Activated CD4-positive, alpha-beta T cell treated with anti-CD3 and anti-CD28 coated beads, Interleukin-2, amount 50 U/mL, for 1 hour (primary cell): ENCODE results near the gene CCN2.

ENCODE experiments used
- DNase-seq: peaks from one replicate; pipeline ENCODE4 v3.0.0-alpha.2; 2020

Gene CCN2

DNA sequence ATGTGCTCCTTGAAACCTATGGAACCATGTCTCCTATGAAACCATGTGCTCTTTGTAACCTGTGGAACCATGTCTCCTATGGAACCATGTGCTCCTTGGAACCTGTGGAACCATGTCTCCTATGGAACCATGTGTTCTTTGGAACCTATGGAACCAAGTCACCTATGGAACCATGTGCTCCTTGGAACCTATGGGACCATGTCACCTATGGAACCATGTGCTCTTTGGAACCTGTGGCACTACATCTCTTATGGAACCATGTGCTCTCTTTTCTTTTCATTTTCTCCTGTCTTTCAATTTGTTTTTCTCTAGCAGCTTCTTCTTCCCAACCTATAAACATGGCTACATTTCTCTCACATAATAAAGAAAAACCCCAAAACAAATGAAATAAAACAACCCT lies 11.9 kb upstream of the CCN2 start:
- DNase-seq: no peak

DNA sequence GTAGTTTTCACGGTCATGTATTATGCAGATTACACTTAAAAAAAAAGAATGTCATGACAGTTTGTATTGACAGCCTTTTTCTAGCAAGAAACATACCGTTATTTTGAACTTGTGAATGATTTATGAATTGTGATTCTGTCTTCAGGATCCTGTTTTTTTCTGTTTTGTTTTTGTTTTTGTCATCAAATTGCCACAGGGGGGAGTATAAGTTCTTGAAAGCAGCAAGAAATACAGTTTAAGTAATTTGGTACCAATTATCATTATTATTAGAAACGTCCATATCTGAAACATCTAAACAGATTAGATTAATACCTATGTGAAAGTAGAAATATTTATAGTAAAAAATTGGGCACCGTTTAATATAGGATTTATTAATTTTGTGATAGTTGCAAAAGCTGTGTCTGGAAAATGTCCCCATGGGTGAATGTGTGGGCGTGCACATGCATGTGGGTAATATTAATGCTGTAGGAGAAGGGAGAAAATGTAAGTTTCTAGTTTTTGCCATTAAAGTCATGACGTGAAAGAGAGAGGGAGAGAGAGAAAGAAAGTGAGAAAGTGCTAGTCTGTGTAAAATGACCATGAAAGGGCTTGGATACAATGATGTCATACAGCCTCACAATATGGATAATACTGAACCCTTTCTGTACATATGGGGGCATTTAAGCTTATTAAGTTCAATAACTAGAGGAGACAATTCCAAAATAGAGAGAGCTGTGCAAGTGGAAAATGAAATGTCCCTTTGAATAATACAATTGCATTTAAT lies 9.4 kb upstream of the CCN2 start:
- no peak for DNase-seq

DNA sequence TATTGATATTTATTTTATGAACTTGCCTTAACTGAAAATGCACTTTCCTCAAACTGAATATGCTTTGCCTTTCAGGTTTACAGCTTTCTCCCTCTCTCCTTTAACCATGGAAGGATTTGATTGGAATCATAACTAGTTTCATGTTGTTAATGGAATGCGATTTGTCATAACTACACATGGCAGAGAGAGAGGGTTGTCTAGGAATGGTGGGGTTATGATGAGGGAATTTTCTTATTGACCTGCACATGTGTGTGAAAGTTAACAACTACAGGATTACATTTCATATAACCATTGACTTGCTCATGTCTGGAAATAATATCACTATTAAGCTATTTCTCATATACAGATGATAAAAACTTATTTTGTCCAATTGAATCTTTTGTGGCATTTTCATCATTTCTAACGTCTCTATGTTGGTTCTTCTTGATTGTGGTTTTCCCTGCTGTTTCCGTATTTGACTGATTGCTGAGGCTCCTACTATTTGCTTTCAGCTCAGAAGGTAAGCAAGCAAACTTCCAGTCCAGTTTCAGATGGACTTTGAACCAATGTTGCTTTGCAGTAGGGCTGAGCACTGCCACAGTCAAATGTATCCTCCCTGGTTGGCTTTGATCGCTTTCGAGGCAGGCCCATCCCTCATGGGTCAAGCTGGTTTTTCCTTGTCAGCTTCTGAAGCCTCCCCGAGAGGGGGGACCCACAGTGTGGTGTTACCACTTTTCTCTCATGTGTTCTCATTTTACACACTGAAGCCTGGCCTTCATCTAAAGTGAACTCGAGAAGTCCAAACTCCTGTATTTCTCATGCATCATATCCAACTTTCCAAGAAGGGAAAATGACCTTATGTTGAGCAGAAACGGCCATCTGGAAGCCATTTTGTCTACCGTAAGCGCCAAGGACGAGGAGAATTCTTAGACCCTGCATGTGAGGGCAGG lies 7.6 kb upstream of the CCN2 start:
- no peak for DNase-seq

DNA sequence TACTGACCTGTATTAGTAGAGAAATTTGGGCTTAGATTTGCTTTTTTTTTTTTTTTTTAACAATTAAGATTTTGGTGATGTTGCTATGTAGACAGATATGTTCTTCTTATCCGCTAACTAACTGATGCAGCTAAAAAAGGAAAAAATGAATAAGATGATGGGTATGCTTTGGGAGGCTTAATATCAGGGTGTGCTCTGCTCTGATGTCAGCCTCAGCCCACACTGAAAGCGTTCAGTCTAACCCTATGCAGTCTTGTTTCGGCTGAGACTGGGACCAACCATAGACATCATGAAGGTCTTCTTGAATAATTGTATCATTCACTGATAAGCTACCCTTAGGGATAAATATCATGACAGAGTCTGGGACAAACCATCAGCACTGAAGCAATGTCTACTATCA lies 6.9 kb upstream of the CCN2 start:
- no peak for DNase-seq

DNA sequence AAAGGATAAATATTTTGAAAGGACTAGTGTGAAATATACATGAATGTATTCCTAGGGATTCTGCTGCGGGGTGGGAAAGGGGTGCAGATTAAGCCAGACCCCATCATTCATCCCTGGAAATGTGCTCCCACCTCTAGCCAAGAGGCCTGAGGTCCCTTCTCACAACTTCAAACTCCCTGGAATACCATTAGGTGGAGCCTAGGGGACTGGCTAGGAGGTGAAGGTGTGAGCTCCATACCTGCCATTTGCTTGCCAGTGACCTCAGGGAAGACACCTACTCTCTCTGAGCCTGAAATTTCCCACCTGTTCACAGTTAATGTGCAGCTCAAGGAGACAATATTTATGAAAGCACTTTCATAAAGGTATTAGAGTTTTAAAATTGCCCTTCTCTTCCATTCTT lies 4.7 kb upstream of the CCN2 start:
- DNase-seq: no peak

GRCh38 chr6:131955192-131955591 lies 4.0 kb upstream of the CCN2 start:
- no peak for DNase-seq

DNA sequence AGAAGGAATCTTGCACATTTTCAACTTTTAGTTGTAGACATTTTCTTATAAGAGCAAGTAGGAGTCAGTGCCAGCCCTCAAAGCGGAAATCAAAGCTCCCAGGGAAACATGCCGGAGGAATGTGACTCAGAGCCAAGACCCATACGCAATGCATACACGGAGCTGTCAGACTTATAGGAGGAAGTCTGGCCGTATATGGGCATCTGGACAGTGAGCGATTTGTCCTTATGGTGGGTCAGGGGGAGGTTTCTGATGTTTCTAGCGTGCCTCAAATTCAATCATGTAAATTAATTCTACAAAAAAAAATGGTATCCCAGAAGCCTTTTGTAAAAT lies 3.6 kb upstream of the CCN2 start:
- no peak for DNase-seq

DNA sequence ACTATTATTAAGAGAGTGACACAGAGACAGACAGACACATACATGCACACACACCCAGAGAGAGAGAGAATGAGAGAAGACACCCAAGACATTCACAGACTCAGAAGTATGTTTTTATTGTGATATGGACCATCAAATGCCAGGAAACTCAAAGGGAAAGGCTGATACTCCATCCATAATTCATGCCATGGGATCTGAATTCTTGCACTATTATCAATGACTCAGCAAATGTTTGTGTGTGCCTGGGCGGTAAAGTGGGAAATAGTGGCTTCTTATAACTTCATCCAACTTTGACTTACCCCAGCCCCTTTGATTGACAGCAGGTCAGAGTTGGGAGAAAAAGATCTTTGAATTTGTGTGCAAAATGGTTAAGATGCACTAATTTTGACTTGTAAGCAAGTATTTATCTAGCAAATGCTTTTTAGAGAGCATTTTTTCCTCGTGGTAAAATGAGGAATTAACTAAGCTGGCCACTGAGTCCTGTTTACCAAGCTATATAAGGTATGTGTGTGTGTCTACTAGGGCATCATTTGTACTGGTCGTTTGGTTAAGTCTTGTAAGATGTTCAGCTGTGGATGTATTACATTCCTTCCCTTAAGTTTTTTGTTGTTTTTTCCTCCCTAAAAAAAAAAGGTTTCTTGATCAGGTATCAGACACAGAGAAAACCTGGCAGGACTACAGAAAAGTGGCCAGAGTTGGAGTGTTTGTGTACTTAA lies 3.0 kb upstream of the CCN2 start:
- DNase-seq: no peak

DNA sequence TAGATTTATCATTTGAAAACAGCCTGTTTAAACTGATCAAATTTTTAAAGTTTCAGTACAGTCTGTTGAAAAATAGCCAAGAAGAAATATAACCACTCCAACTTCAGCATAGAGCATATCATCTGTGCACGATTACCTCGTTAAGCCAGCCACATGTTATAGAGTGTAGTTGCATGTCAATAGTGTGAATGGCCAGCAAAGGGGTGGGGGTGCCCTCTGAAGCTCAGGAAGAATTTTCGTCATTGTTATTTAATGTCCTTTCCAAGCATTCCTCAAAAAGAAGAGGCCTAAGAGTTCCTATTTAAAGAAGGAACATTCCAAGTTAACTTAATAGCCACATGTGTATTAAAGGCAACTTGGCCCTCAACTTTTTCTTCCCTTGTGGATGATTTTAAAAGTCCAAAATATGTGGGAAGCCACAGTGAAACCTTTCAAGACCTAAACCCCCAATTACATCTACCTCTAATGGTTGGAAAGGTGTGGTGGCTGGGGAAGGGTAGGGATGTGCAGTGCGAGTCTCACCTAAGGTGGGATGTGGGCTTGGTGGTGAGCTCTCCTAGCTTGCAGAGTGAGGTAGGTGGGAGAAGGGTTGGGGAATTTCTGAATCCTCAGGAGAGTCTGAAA lies 1.8 kb upstream of the CCN2 start:
- DNase-seq: no peak

DNA sequence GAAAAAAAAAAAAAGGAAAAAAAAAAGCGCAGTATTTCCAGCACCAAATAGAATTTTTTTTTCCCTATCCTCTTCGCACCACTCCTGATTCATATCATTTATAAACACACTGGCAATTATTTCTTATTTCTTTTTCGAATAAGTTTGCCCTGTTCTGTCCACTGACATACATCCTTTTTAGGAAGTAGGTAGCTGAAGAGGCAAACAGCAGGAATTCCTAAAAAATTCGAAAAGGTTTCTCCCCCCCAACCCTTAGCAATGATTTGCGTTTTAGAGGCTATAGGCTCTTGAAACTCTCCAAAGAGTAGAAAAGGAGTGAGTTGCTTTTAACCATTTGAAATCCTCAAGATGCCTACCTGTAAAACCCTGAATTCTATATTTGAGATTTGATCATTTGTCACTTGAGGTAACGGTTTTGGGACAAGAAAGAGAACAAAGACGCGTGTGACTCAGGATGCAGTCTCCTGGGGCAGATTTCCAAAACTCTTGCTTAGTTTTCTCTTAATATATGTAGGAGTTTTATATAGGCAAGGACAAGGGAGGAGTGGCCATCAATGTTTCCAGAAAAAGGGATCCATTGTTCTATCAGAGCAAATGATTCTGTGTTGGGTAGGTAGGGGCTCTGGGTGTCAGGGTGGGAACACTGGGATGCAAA lies 531 bp upstream of the CCN2 start:
- DNase-seq: no peak

DNA sequence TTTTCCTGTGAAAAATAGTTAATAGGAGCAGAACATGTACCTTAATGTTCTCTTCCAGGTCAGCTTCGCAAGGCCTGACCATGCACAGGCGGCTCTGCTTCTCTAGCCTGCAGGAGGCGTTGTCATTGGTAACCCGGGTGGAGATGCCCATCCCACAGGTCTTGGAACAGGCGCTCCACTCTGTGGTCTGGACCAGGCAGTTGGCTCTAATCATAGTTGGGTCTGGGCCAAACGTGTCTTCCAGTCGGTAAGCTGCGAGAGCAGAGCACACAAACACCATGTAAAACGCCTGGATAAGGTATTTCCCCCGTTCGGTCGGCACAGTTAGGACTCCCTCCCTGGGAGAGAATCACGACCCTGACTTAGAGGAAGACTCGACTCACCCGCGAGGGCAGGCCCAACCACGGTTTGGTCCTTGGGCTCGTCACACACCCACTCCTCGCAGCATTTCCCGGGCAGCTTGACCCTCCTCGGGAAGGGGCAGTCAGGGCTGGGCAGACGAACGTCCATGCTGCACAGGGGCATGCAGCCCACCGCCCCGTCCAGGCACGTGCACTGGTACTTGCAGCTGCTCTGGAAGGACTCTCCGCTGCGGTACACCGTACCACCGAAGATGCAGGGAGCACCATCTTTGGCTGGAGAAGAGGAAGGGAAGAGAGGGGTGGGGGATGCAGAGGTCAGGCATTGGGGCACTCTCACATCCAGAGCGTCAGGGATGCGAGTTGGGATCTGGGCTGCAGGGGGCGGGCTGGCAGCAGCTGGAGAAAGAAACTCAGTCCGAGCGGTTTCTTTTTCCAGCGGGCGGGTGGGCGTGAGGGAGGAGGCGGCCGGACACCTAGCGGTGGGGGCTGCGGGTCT lies 1.0 kb downstream of the CCN2 start:
- DNase-seq: no peak

DNA sequence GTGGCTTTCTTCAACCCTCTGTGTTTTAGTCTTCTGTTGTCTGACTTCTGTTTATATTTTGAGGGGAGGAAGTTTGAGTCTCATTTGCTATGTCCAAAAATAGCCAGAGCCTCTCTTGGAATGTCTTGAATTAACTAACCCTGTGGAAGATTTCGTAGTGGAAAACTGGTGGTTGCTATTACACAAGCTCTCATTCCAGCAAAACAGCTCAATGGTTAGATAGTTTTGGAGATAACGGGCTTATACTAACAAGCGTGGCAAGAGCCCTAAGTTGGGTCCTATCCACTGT lies 1.6 kb downstream of the CCN2 start:
- no peak for DNase-seq

DNA sequence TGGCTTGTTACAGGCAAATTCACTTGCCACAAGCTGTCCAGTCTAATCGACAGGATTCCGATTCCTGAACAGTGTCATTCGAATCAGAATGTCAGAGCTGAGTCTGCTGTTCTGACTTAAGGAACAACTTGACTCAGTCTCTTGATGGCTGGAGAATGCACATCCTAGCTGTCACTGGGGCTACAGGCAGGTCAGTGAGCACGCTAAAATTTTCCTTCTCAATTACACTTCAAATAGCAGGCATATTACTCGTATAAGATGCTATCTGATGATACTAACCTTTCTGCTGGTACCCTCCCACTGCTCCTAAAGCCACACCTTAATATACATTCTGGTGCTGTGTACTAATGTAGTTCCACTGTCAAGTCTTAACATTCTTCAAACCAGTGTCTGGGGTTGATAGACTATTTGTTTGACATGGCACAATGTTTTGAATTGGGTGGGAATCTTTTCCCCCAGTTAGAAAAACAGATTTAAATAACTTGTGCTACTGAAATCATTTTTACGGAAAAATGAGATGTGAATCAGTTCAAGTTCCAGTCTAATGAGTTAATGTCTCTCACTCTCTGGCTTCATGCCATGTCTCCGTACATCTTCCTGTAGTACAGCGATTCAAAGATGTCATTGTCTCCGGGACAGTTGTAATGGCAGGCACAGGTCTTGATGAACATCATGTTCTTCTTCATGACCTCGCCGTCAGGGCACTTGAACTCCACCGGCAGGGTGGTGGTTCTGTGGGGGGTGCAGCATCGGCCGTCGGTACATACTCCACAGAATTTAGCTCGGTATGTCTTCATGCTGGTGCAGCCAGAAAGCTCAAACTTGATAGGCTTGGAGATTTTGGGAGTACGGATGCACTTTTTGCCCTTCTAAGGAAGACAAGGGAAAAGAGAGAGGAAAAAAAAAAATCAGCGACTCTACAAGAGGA lies 2.2 kb downstream of the CCN2 start:
- DNase-seq: no peak

GRCh38 chr6:131947986-131948661 lies 3.0 kb downstream of the CCN2 start:
- DNase-seq: no peak

GRCh38 chr6:131946992-131947955 lies 3.9 kb downstream of the CCN2 start:
- DNase-seq: no peak

DNA sequence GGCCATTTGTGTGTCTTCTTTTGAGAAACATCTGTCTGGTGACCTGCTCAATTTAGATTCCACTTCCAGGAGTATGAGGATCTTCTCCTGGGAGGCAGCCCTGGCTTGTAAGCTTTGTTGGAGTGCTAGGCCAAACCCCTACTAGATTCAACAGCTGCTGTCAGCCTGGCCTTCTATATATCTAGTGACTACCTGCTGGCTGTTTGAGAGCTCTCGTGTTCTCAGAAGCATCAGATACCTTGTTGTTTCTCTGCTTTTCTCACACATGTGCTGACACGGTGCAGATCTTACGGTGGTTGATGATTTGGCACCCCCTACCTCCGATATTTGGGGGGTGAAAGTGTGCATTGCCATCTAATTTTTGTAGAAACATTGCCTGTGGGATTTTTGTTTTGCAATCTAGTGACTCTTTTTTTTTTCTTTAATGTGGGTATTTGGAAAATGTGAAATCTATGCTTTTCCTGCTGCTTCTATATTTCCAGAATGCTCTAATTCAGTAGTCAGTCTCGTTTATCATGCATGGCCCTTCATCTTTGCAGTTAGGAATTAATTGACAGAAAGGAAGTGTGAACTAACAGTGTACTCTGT lies 4.7 kb downstream of the CCN2 start:
- DNase-seq: no peak

DNA sequence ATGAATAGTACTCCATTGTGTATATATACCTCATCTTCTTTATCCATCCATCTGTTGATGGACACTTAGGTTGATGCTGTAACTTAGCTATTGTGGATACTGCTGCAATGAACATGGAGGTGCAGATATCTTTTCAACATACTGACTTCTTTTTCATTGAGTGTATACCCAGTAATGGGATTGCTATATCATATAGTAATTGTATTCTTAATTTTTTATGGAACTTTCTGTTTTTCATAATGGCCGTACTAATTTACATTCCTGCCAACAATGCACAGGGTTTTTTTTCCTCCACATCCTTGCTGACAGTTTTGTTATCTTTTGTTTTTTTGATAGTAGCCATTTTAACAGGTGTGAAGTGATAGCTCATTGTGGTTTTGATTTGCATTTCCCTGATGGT lies 5.2 kb downstream of the CCN2 start:
- no peak for DNase-seq
